T-helper 2 cell treated with Interferon-gamma antibody and Interleukin-4, amounts not matched to agents 5 μg/mL and 100 μg/mL, for 36 hours (primary cell): Measurements from ENCODE around the gene PAX1.

Source experiments
- DNase-seq: peaks from one replicate; pipeline ENCODE4 v3.0.0; 2021; ENCODE audit warnings: low spot score
- H3K27ac Mint-ChIP-seq: one replicate; pipeline ENCODE4 v1.8.0; 2021; ENCODE audit warnings: mild to moderate bottlenecking, mixed read lengths
- H3K27me3 Mint-ChIP-seq: one replicate; pipeline ENCODE4 v1.8.0; 2021; ENCODE audit warnings: low read depth, mixed read lengths
- H3K36me3 Mint-ChIP-seq: one replicate; pipeline ENCODE4 v1.8.0; 2021; ENCODE audit warnings: low read depth, mixed read lengths
- H3K4me1 Mint-ChIP-seq: one replicate; pipeline ENCODE4 v1.8.0; 2021; ENCODE audit warnings: low read depth, mixed read lengths
- H3K4me3 Mint-ChIP-seq: one replicate; pipeline ENCODE4 v1.8.0; 2022; ENCODE audit warnings: mild to moderate bottlenecking, moderate library complexity, mixed read lengths
- H3K9me3 Mint-ChIP-seq: one replicate; pipeline ENCODE4 v1.8.0; 2021; ENCODE audit warnings: mixed read lengths

PAX1 gene

GRCh38 chr20:21705575-21706260, at the start of gene PAX1:
PAX1 (plus strand) TSS chr20:21705664; CDS start chr20:21705713, 49 bp downstream.
- H3K27me3 Mint-ChIP-seq: peaks cover 88% of the 10 kb centered on the region
- no peak within 1 kb of the TSS for H3K4me3 Mint-ChIP-seq
- no peak for DNase-seq

GRCh38 chr20:21656308-21657067, 49.0 kb upstream of the PAX1 start:
- H3K9me3 Mint-ChIP-seq: no peaks in the 10 kb centered on the region
- H3K36me3 Mint-ChIP-seq: no peaks in the 10 kb centered on the region
- H3K27ac Mint-ChIP-seq: no peak overlapping the region
- H3K4me3 Mint-ChIP-seq: no peak overlapping the region
- no peaks in the 10 kb centered on the region for H3K4me1 Mint-ChIP-seq
- H3K27me3 Mint-ChIP-seq: no peaks in the 10 kb centered on the region
- no peak for DNase-seq

More at GRCh38 chr20:21705575-21706260, at the start of gene PAX1:
- H3K9me3 Mint-ChIP-seq: no peaks in the 10 kb centered on the region
- H3K27ac Mint-ChIP-seq: peak within 1 kb of the TSS; percentile 41
- no peaks in the 10 kb centered on the region for H3K4me1 Mint-ChIP-seq
- H3K36me3 Mint-ChIP-seq: no peaks in the 10 kb centered on the region

GRCh38 chr20:21661488-21662055, 43.9 kb upstream of the PAX1 start:
- Mint-ChIP-seq H3K4me3 (no peak overlapping the region), H3K36me3 (no peaks in the 10 kb centered on the region), H3K27me3 (no peaks in the 10 kb centered on the region), H3K9me3 (no peaks in the 10 kb centered on the region), H3K4me1 (no peaks in the 10 kb centered on the region), H3K27ac (no peak overlapping the region)
- no peak for DNase-seq

- Mint-ChIP-seq H3K27me3 (no peaks in the 10 kb centered on the region), H3K4me1 (no peaks in the 10 kb centered on the region), H3K36me3 (no peaks in the 10 kb centered on the region), H3K27ac (no peak overlapping the region), H3K9me3 (no peaks in the 10 kb centered on the region), H3K4me3 (no peak overlapping the region)
- no peak for DNase-seq
Measured at GRCh38 chr20:21663465-21663864, 42.0 kb upstream of the PAX1 start.

GRCh38 chr20:21665687-21666446, 39.6 kb upstream of the PAX1 start:
- DNase-seq: no peak
- no peak overlapping the region for H3K4me3 Mint-ChIP-seq
- H3K27ac Mint-ChIP-seq: no peak overlapping the region

GRCh38 chr20:21670126-21670525, 35.3 kb upstream of the PAX1 start:
- Mint-ChIP-seq H3K27ac (no peak overlapping the region), H3K27me3 (no peaks in the 10 kb centered on the region), H3K36me3 (no peaks in the 10 kb centered on the region), H3K9me3 (no peaks in the 10 kb centered on the region), H3K4me1 (no peaks in the 10 kb centered on the region), H3K4me3 (no peak overlapping the region)
- DNase-seq: no peak

More at GRCh38 chr20:21665687-21666446, 39.6 kb upstream of the PAX1 start:
- H3K9me3 Mint-ChIP-seq: no peaks in the 10 kb centered on the region
- no peaks in the 10 kb centered on the region for H3K36me3 Mint-ChIP-seq
- no peaks in the 10 kb centered on the region for H3K27me3 Mint-ChIP-seq
- no peaks in the 10 kb centered on the region for H3K4me1 Mint-ChIP-seq

GRCh38 chr20:21670981-21671380, 34.5 kb upstream of the PAX1 start:
- Mint-ChIP-seq H3K4me1 (no peaks in the 10 kb centered on the region), H3K27ac (no peak overlapping the region), H3K36me3 (no peaks in the 10 kb centered on the region), H3K27me3 (no peaks in the 10 kb centered on the region), H3K9me3 (no peaks in the 10 kb centered on the region), H3K4me3 (no peak overlapping the region)
- DNase-seq: no peak

- Mint-ChIP-seq H3K9me3 (no peaks in the 10 kb centered on the region), H3K27me3 (no peaks in the 10 kb centered on the region), H3K27ac (no peak overlapping the region), H3K4me3 (no peak overlapping the region), H3K36me3 (no peaks in the 10 kb centered on the region), H3K4me1 (no peaks in the 10 kb centered on the region)
- no peak for DNase-seq
Measured at GRCh38 chr20:21677261-21677660, 28.2 kb upstream of the PAX1 start.

GRCh38 chr20:21677781-21678180, 27.7 kb upstream of the PAX1 start:
- DNase-seq: no peak
- Mint-ChIP-seq H3K27ac (no peak overlapping the region), H3K27me3 (no peaks in the 10 kb centered on the region), H3K4me1 (no peaks in the 10 kb centered on the region), H3K9me3 (no peaks in the 10 kb centered on the region), H3K36me3 (no peaks in the 10 kb centered on the region), H3K4me3 (no peak overlapping the region)

GRCh38 chr20:21681234-21681921, 24.1 kb upstream of the PAX1 start:
- H3K4me1 Mint-ChIP-seq: no peaks in the 10 kb centered on the region
- no peaks in the 10 kb centered on the region for H3K36me3 Mint-ChIP-seq
- H3K27me3 Mint-ChIP-seq: no peaks in the 10 kb centered on the region
- no peak overlapping the region for H3K4me3 Mint-ChIP-seq
- no peak for DNase-seq
- no peaks in the 10 kb centered on the region for H3K9me3 Mint-ChIP-seq
- no peak overlapping the region for H3K27ac Mint-ChIP-seq

- Mint-ChIP-seq H3K9me3 (no peaks in the 10 kb centered on the region), H3K4me3 (no peak overlapping the region), H3K4me1 (no peaks in the 10 kb centered on the region), H3K27me3 (no peaks in the 10 kb centered on the region), H3K36me3 (no peaks in the 10 kb centered on the region), H3K27ac (no peak overlapping the region)
- DNase-seq: no peak
Measured at GRCh38 chr20:21681922-21682318, 23.5 kb upstream of the PAX1 start.

GRCh38 chr20:21682521-21682954, 22.9 kb upstream of the PAX1 start:
- no peak overlapping the region for H3K4me3 Mint-ChIP-seq
- H3K9me3 Mint-ChIP-seq: no peaks in the 10 kb centered on the region
- DNase-seq: no peak
- H3K27ac Mint-ChIP-seq: no peak overlapping the region
- no peaks in the 10 kb centered on the region for H3K27me3 Mint-ChIP-seq
- H3K4me1 Mint-ChIP-seq: no peaks in the 10 kb centered on the region
- H3K36me3 Mint-ChIP-seq: no peaks in the 10 kb centered on the region

GRCh38 chr20:21684671-21685070, 20.8 kb upstream of the PAX1 start:
- no peak for DNase-seq
- H3K9me3 Mint-ChIP-seq: no peaks in the 10 kb centered on the region
- no peak overlapping the region for H3K4me3 Mint-ChIP-seq
- H3K36me3 Mint-ChIP-seq: no peaks in the 10 kb centered on the region
- H3K27me3 Mint-ChIP-seq: no peaks in the 10 kb centered on the region
- no peak overlapping the region for H3K27ac Mint-ChIP-seq
- no peaks in the 10 kb centered on the region for H3K4me1 Mint-ChIP-seq
